Measurements from ENCODE around the gene NOS1AP. TPM values are rescaled to one million over a fixed set of nuclear protein-coding genes. Genes with fewer than 3 reads are reported as not detected.

NOS1AP gene
- total RNA-seq, 2 donors from 2014 or later, result 3.1 to 4.0 TPM

DNA sequence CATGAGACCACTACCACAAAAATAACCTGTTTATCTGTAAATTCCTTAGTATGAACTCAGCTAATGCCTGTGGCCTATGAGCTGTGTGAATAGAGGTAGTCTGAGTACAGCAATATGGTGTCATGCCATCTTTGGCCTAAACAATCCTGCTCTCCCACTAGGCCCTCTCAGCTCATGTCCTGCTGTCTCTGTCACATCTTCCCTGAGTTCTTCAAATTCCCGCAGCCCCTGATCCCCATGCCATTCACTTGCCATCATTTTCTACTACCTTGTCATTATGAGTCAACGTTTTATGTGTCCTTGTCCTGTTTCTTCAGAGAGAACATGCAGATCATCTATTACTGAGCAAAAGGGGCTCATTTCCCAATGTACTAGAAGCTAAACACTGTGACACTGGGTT lies 181.6 kb downstream of the NOS1AP start:
- TF ChIP-seq CTCF (IDR thresholded peaks at IDR 0.05), result no peak
- TF ChIP-seq POLR2A (IDR thresholded peaks at IDR 0.05), result no peak
- no peak overlapping the region for H3K4me3 ChIP-seq
- WGBS, 2 donors, result 90 to 93% methylated on average over 2 of the region's 2 CpGs
- ATAC-seq (no peak), DNase-seq (no peak)
- intact Hi-C loops (cut with DNase I), result no loop called here
- H3K9me3 ChIP-seq, result no peaks in the 10 kb centered on the region
- peaks cover 8% of the 10 kb centered on the region for H3K4me1 ChIP-seq
- no peak overlapping the region for H3K27ac ChIP-seq
- H3K27me3 ChIP-seq, result no peaks in the 10 kb centered on the region
- H3K36me3 ChIP-seq (replicated peaks in 1 of 2; ENCODE audit: insufficient read depth in 1 of 2, low read depth in 2 of 2), result no peaks in the 10 kb centered on the region

GRCh38 chr1:162252214-162252613 lies 182.7 kb downstream of the NOS1AP start:
- Histone ChIP-seq H3K27ac (no peak overlapping the region), H3K4me3 (no peak overlapping the region), H3K36me3 (replicated peaks in 1 of 2; ENCODE audit: insufficient read depth in 1 of 2, low read depth in 2 of 2) (no peaks in the 10 kb centered on the region), H3K27me3 (no peaks in the 10 kb centered on the region), H3K9me3 (no peaks in the 10 kb centered on the region), H3K4me1 (peaks cover 5% of the 10 kb centered on the region)
- DNase-seq (no peak), ATAC-seq (no peak)
- intact Hi-C loops (cut with DNase I), result no loop called here
- no peak for TF ChIP-seq POLR2A (IDR thresholded peaks at IDR 0.05)
- TF ChIP-seq CTCF (IDR thresholded peaks at IDR 0.05), result no peak
- 61 to 86% methylated on average over 2 of the region's 2 CpGs for WGBS, 2 donors

- intact Hi-C loops (cut with DNase I), result no loop called here
- H3K4me1 ChIP-seq, result no peaks in the 10 kb centered on the region
- H3K27me3 ChIP-seq, result no peaks in the 10 kb centered on the region
- DNase-seq (no peak), ATAC-seq (no peak)
- WGBS, 2 donors, result 85 to 87% methylated on average over 3 of the region's 3 CpGs
- H3K36me3 ChIP-seq (replicated peaks in 1 of 2; ENCODE audit: insufficient read depth in 1 of 2, low read depth in 2 of 2), result no peaks in the 10 kb centered on the region
- TF ChIP-seq CTCF (IDR thresholded peaks at IDR 0.05) (no peak), POLR2A (IDR thresholded peaks at IDR 0.05) (no peak)
- H3K4me3 ChIP-seq, result no peak overlapping the region
- H3K27ac ChIP-seq, result no peak overlapping the region
- H3K9me3 ChIP-seq, result no peaks in the 10 kb centered on the region
Observed at GRCh38 chr1:162253790-162254189, 184.3 kb downstream of the NOS1AP start.

- TF ChIP-seq CTCF (IDR thresholded peaks at IDR 0.05) (no peak), POLR2A (IDR thresholded peaks at IDR 0.05) (no peak)
- ATAC-seq (no peak), DNase-seq (no peak)
- Histone ChIP-seq H3K9me3 (no peaks in the 10 kb centered on the region), H3K4me3 (no peak overlapping the region), H3K4me1 (no peaks in the 10 kb centered on the region), H3K36me3 (replicated peaks in 1 of 2; ENCODE audit: insufficient read depth in 1 of 2, low read depth in 2 of 2) (no peaks in the 10 kb centered on the region), H3K27ac (no peak overlapping the region), H3K27me3 (no peaks in the 10 kb centered on the region)
- intact Hi-C loops (cut with DNase I), result no loop called here
- 76 to 77% methylated on average over 4 of the region's 4 CpGs for WGBS, 2 donors
Observed at GRCh38 chr1:162256287-162256686, 186.8 kb downstream of the NOS1AP start.

GRCh38 chr1:162258394-162258793 lies 188.9 kb downstream of the NOS1AP start:
- Histone ChIP-seq H3K27ac (no peak overlapping the region), H3K27me3 (no peaks in the 10 kb centered on the region), H3K36me3 (replicated peaks in 1 of 2; ENCODE audit: insufficient read depth in 1 of 2, low read depth in 2 of 2) (no peaks in the 10 kb centered on the region), H3K4me3 (no peak overlapping the region), H3K9me3 (no peaks in the 10 kb centered on the region), H3K4me1 (no peaks in the 10 kb centered on the region)
- intact Hi-C loops (cut with DNase I), result no loop called here
- ATAC-seq, result no peak
- DNase-seq, result no peak
- 90 to 98% methylated on average over 2 of the region's 2 CpGs for WGBS, 2 donors
- TF ChIP-seq POLR2A (IDR thresholded peaks at IDR 0.05), result no peak
- no peak for TF ChIP-seq CTCF (IDR thresholded peaks at IDR 0.05)

All from body of pancreas (tissue), 4 donors.